Chondrocyte (in vitro differentiated cells): ENCODE measurements around the gene TMEM35A. TPM values are rescaled to one million over a fixed set of nuclear protein-coding genes. Genes with fewer than 3 reads are reported as not detected.

Experiments
- DNase-seq: peaks from one replicate; pipeline ENCODE4 v3.0.0; 2021; ENCODE audit warnings: mixed read lengths, low spot score
- H3K27ac Mint-ChIP-seq: one replicate; pipeline ENCODE4 v1.8.0; 2021; ENCODE audit warnings: mild to moderate bottlenecking, moderate library complexity, mixed read lengths; ENCODE audit not compliant: unreplicated experiment
- H3K27me3 Mint-ChIP-seq: 2 replicates; pipeline ENCODE4 v1.8.0; 2021; ENCODE audit warnings: low read depth, mixed read lengths
- H3K36me3 Mint-ChIP-seq: 2 replicates; pipeline ENCODE4 v1.8.0; 2021; ENCODE audit warnings: low read depth, mixed read lengths
- H3K4me1 Mint-ChIP-seq: 2 replicates; pipeline ENCODE4 v1.8.0; 2021; ENCODE audit warnings: low read depth, mild to moderate bottlenecking, mixed read lengths
- H3K4me3 Mint-ChIP-seq: one replicate; pipeline ENCODE4 v1.8.0; 2021; ENCODE audit warnings: mild to moderate bottlenecking, moderate library complexity, mixed read lengths; ENCODE audit not compliant: unreplicated experiment
- H3K9me3 Mint-ChIP-seq: 2 replicates; pipeline ENCODE4 v1.8.0; 2021; ENCODE audit warnings: low read depth, mixed read lengths
- CTCF ChIP-seq: fragments of 200-600 bp; sonication (generic); IDR thresholded peaks from 2 replicates; pipeline ENCODE4 v1.5.0; 2021; ENCODE audit warnings: antibody characterized with exemption, mild to moderate bottlenecking, moderate library complexity
- long read RNA-seq: library from polyadenylated mRNA; stranded (forward); transcript quantifications from one replicate; pipeline ENCODE4 v2.0.0, GENCODE V29; 2021
- total RNA-seq: library from RNA; stranded (reverse); gene quantifications from 3 replicates; pipeline ENCODE4 v1.2.1, GENCODE V29; 2021

TMEM35A gene
- 0.62 to 0.92 TPM (median 0.85 TPM) in 3 replicates for total RNA-seq
- long read RNA-seq, partial matches to known transcripts: 0 of 1 reads
- long read RNA-seq, other reads (novel, unspliced or antisense): 1 of 1 reads

- DNase-seq: no peak
- no peak for TF ChIP-seq CTCF
- H3K27me3 Mint-ChIP-seq: no peaks in the 10 kb centered on the region
- H3K4me3 Mint-ChIP-seq: peak within 1 kb of the TSS; percentile 71
- peaks cover 3% of the 10 kb centered on the region for H3K9me3 Mint-ChIP-seq
- no peaks in the 10 kb centered on the region for H3K36me3 Mint-ChIP-seq
- no peak within 1 kb of the TSS for H3K27ac Mint-ChIP-seq
- H3K4me1 Mint-ChIP-seq: peaks cover 15% of the 10 kb centered on the region
Measured at GRCh38 chrX:101078716-101079598, at the start of gene TMEM35A. TMEM35A (plus strand) TSS chrX:101078879; CDS start chrX:101079003, 124 bp downstream.

- Mint-ChIP-seq H3K27ac (no peak overlapping the region), H3K27me3 (no peaks in the 10 kb centered on the region), H3K36me3 (peaks cover 15% of the 10 kb centered on the region), H3K9me3 (peaks cover 11% of the 10 kb centered on the region), H3K4me3 (no peak overlapping the region), H3K4me1 (peaks cover 4% of the 10 kb centered on the region)
- no peak for DNase-seq
- TF ChIP-seq CTCF: no peak
Measured at GRCh38 chrX:101029665-101030064, 49.0 kb upstream of the TMEM35A start.

GRCh38 chrX:101037231-101037630, 41.4 kb upstream of the TMEM35A start:
- H3K4me3 Mint-ChIP-seq: no peak overlapping the region
- no peaks in the 10 kb centered on the region for H3K4me1 Mint-ChIP-seq
- DNase-seq: no peak
- no peaks in the 10 kb centered on the region for H3K27me3 Mint-ChIP-seq
- no peak overlapping the region for H3K27ac Mint-ChIP-seq
- TF ChIP-seq CTCF: no peak
- peaks cover 3% of the 10 kb centered on the region for H3K9me3 Mint-ChIP-seq
- H3K36me3 Mint-ChIP-seq: peaks cover 5% of the 10 kb centered on the region

- TF ChIP-seq CTCF: no peak
- Mint-ChIP-seq H3K27me3 (no peaks in the 10 kb centered on the region), H3K4me1 (no peaks in the 10 kb centered on the region), H3K27ac (no peak overlapping the region), H3K4me3 (no peak overlapping the region), H3K36me3 (peaks cover 7% of the 10 kb centered on the region), H3K9me3 (peaks cover 5% of the 10 kb centered on the region)
- no peak for DNase-seq
Measured at GRCh38 chrX:101040197-101040596, 38.5 kb upstream of the TMEM35A start.

- Mint-ChIP-seq H3K9me3 (no peaks in the 10 kb centered on the region), H3K27ac (peak overlapping the region; percentile 93), H3K4me1 (peaks cover 8% of the 10 kb centered on the region), H3K27me3 (no peaks in the 10 kb centered on the region), H3K36me3 (peaks cover 2% of the 10 kb centered on the region), H3K4me3 (peak overlapping the region; percentile 87)
- no peak for DNase-seq
- no peak for TF ChIP-seq CTCF
Measured at GRCh38 chrX:101051153-101051548, 27.5 kb upstream of the TMEM35A start.
